Spleen (tissue), 11 donors: ENCODE measurements around the gene MYO16. TPM values are rescaled to one million over a fixed set of nuclear protein-coding genes. Genes with fewer than 3 reads are reported as not detected.
"Not testable (repeated sequence)": the region's sequence is repeated elsewhere in the genome, so short reads cannot be mapped to it uniquely, and the experiment has no call there.

Experiments used
- DNase-seq: peaks from one replicate; pipeline ENCODE4 v3.0.0-alpha.2; 2020
- H3K27ac ChIP-seq, 8 donors: fragments of 200-600 bp; sonication (generic) in 7 of 8; 1 replicate in 4 of 8; 2 replicates in 4 of 8; pipeline versions ENCODE4 v1.5.0 to v1.8.0; 2016 to 2021; ENCODE audit warnings: inconsistent platforms in 4 of 8, mild to moderate bottlenecking in 4 of 8, moderate library complexity in 1 of 8
- H3K27me3 ChIP-seq, 7 donors: fragments of 200-600 bp; sonication (generic) in 6 of 7; replicated peaks in 1 of 7; 1 replicate in 4 of 7; 2 replicates in 3 of 7; pipeline versions ENCODE4 v1.5.0 to v1.8.0; 2016 to 2021; ENCODE audit warnings: inconsistent platforms in 3 of 7, mild to moderate bottlenecking in 1 of 7
- H3K36me3 ChIP-seq, 6 donors: fragments of 200-600 bp; sonication (generic) in 5 of 6; 1 replicate in 4 of 6; 2 replicates in 2 of 6; pipeline versions ENCODE4 v1.5.0 to v1.8.0; 2016 to 2021; ENCODE audit warnings: inconsistent platforms in 2 of 6
- H3K4me1 ChIP-seq, 6 donors: fragments of 200-600 bp; sonication (generic) in 5 of 6; 1 replicate in 3 of 6; 2 replicates in 3 of 6; pipeline versions ENCODE4 v1.5.0 to v1.8.0; 2016 to 2021; ENCODE audit warnings: inconsistent platforms in 3 of 6
- H3K4me3 ChIP-seq, 8 donors: fragments of 200-600 bp; sonication (generic) in 7 of 8; 1 replicate in 4 of 8; 2 replicates in 4 of 8; pipeline versions ENCODE4 v1.5.0 to v1.8.0; 2016 to 2021; ENCODE audit warnings: inconsistent platforms in 4 of 8, mild to moderate bottlenecking in 4 of 8, moderate library complexity in 2 of 8
- H3K9me3 ChIP-seq, 8 donors: fragments of 200-600 bp; sonication (generic) in 7 of 8; 1 replicate in 4 of 8; 2 replicates in 4 of 8; pipeline versions ENCODE4 v1.5.0 to v1.8.0; 2016 to 2021; ENCODE audit warnings: inconsistent platforms in 4 of 8
- CTCF ChIP-seq, 11 experiments: fragments of 200-600 bp in 7 of 11; fragments of 450-650 bp in 4 of 11; sonication (generic) in 4 of 11; IDR thresholded peaks in 8 of 11; conservative IDR thresholded peaks in 3 of 11; 1 replicate in 7 of 11; 2 replicates in 4 of 11; pipeline versions ENCODE4 v1.4.0 to v1.8.0; 2016 to 2021; ENCODE audit warnings: antibody characterized with exemption in 11 of 11, inconsistent platforms in 4 of 11, mild to moderate bottlenecking in 1 of 11
- POLR2A ChIP-seq, 3 donors: fragments of 450-650 bp; IDR thresholded peaks; one replicate each; pipeline ENCODE4 v1.5.1; 2017; ENCODE audit warnings: antibody characterized with exemption in 3 of 3, mild to moderate bottlenecking in 1 of 3
- POLR2AphosphoS5 ChIP-seq, 3 donors: sonication (generic); formaldehyde crosslinking; IDR thresholded peaks; one replicate each; pipeline ENCODE4 v1.5.1; 2017; ENCODE audit warnings: antibody characterized with exemption in 3 of 3
- WGBS, 5 donors: extraction: QIAGEN DNeasy Blood & Tissue Kit in 3 of 5; methylation state at CpG; one replicate each; pipeline versions ENCODE4 v1.1.5 to v1.1.7; 2013 to 2018; 5-methylcytosine and 5-hydroxymethylcytosine counted together
- intact Hi-C: fragments of 100-400 bp; cut with DNase I; formaldehyde crosslinking; loops from one replicate; pipeline ENCODE4 v1.15.0; 2023; ENCODE audit warnings: low total_unique reads
- polyA plus RNA-seq, 3 donors: library from polyadenylated mRNA; stranded (reverse); fragments of 200-250 nt; gene quantifications; one replicate each; pipeline ENCODE4 v1.2.1, GENCODE V29; 2013
- total RNA-seq, 7 donors: library from RNA; depleted of rRNA in 3 of 7; stranded (reverse); fragments of >200 nt in 3 of 7; fragmentation: NEBNext Ultra II Directional in 4 of 7; extraction: Animal tissue kit (Norgen Biotek cat#: 25700) in 4 of 7; gene quantifications; one replicate each; pipeline versions ENCODE4 v1.1.0 to v1.2.1, GENCODE V29; 2016 to 2021
- donor health status: healthy with polysubstance abuse.
- donor health status: DM: no; HTN: no; CAD: no; lungs with moderate emphysema.
- donor health status: DM: no; HTN: no; CAD: no.
- donor health status: Bipolar disorder and iron deficiency.
- donor health status: healthy.
- donor health status: DM: no; HTN: no; CAD: no.
- donor health status: DM: yes; HTN: yes; CAD: no.

The MYO16 gene
- total and polyA plus RNA-seq, 10 donors: 0.03 to 0.51 (median 0.26) TPM; not detected in 1

GRCh38 chr13:108780706-108781105 lies 151.3 kb downstream of the MYO16 start:
- no peaks in the 10 kb centered on the region for H3K36me3 ChIP-seq
- H3K9me3 ChIP-seq: peaks cover 0 to 9% (median 0%) of the 10 kb centered on the region in 8 donors
- no peak overlapping the region for H3K4me3 ChIP-seq
- intact Hi-C loops: no loop called here
- H3K27me3 ChIP-seq: no peaks in the 10 kb centered on the region
- no peak overlapping the region for H3K27ac ChIP-seq
- TF ChIP-seq CTCF (IDR thresholded peaks at IDR 0.05 in 8 of 11, conservative IDR thresholded peaks at IDR 0.05 in 3 of 11) (no peak), POLR2A (IDR thresholded peaks at IDR 0.05) (no peak), POLR2AphosphoS5 (IDR thresholded peaks at IDR 0.05) (no peak)
- H3K4me1 ChIP-seq: no peaks in the 10 kb centered on the region
- 59 to 96% (median 81%) methylated on average over 3 of the region's 3 CpGs for WGBS, 5 donors
- DNase-seq: no peak

GRCh38 chr13:108781312-108781711 lies 151.9 kb downstream of the MYO16 start:
- WGBS, 5 donors: 33 to 91% (median 61%) methylated on average over 4 of the region's 4 CpGs
- DNase-seq: no peak
- H3K27me3 ChIP-seq: no peaks in the 10 kb centered on the region

GRCh38 chr13:108782480-108782879 lies 153.1 kb downstream of the MYO16 start:
- H3K4me3 ChIP-seq, H3K27ac ChIP-seq, H3K9me3 ChIP-seq, intact Hi-C loops, H3K27me3 ChIP-seq, H3K4me1 ChIP-seq, H3K36me3 ChIP-seq, DNase-seq: not testable (repeated sequence)
- WGBS, 5 donors: 46 to 82% (median 54%) methylated on average over 2 of the region's 2 CpGs

More at GRCh38 chr13:108781312-108781711, 151.9 kb downstream of the MYO16 start:
- Histone ChIP-seq H3K36me3 (no peaks in the 10 kb centered on the region), H3K4me3 (no peak overlapping the region), H3K27ac (no peak overlapping the region), H3K9me3 (peaks cover 0 to 9% (median 0%) of the 10 kb centered on the region in 8 donors), H3K4me1 (no peaks in the 10 kb centered on the region)
- intact Hi-C loops: no loop called here
- no peak for TF ChIP-seq CTCF (IDR thresholded peaks at IDR 0.05 in 8 of 11, conservative IDR thresholded peaks at IDR 0.05 in 3 of 11)
- no peak for TF ChIP-seq POLR2AphosphoS5 (IDR thresholded peaks at IDR 0.05)
- no peak for TF ChIP-seq POLR2A (IDR thresholded peaks at IDR 0.05)

GRCh38 chr13:108785844-108786243 lies 156.4 kb downstream of the MYO16 start:
- H3K36me3 ChIP-seq: no peaks in the 10 kb centered on the region
- no peak overlapping the region for H3K4me3 ChIP-seq
- H3K27ac ChIP-seq: no peak overlapping the region
- WGBS, 5 donors: 61 to 77% (median 71%) methylated on average over 3 of the region's 3 CpGs
- H3K9me3 ChIP-seq: peaks cover 0 to 9% (median 0%) of the 10 kb centered on the region in 8 donors
- TF ChIP-seq POLR2A (IDR thresholded peaks at IDR 0.05): no peak
- TF ChIP-seq POLR2AphosphoS5 (IDR thresholded peaks at IDR 0.05): no peak
- no peak for TF ChIP-seq CTCF (IDR thresholded peaks at IDR 0.05 in 8 of 11, conservative IDR thresholded peaks at IDR 0.05 in 3 of 11)
- intact Hi-C loops: no loop called here
- H3K27me3 ChIP-seq: no peaks in the 10 kb centered on the region
- H3K4me1 ChIP-seq: no peaks in the 10 kb centered on the region
- DNase-seq: no peak
